Measurements from ENCODE around the gene OPHN1. TPM values are rescaled to one million over a fixed set of nuclear protein-coding genes. Genes with fewer than 3 reads are reported as not detected.

Gene OPHN1
- total RNA-seq, 2 experiments from 2014 or later = not detected

DNA sequence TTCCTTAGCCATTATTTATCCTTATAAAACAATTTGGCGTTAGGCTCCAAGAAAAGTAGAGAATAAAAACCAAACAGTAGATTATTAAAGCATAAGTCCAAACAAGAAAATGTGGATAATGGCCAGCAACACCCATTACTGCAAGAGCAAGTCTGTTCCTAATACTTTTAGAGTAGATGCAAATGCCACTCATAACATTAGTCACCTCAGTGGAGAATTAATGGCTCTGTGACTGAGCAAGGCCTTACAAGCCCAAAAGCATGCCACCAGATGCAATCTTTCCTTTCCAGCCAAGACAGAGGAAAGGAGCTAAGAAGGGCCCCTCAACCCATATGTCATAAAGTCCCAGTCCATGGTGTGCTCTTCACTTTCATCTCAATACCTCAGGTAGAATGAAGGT lies 373.8 kb downstream of the OPHN1 start:
- CTCF ChIA-PET = no interaction called here
- H3K36me3 Mint-ChIP-seq (ENCODE audit: low read depth) = no peaks in the 10 kb centered on the region
- TF ChIP-seq, protein P1, sequence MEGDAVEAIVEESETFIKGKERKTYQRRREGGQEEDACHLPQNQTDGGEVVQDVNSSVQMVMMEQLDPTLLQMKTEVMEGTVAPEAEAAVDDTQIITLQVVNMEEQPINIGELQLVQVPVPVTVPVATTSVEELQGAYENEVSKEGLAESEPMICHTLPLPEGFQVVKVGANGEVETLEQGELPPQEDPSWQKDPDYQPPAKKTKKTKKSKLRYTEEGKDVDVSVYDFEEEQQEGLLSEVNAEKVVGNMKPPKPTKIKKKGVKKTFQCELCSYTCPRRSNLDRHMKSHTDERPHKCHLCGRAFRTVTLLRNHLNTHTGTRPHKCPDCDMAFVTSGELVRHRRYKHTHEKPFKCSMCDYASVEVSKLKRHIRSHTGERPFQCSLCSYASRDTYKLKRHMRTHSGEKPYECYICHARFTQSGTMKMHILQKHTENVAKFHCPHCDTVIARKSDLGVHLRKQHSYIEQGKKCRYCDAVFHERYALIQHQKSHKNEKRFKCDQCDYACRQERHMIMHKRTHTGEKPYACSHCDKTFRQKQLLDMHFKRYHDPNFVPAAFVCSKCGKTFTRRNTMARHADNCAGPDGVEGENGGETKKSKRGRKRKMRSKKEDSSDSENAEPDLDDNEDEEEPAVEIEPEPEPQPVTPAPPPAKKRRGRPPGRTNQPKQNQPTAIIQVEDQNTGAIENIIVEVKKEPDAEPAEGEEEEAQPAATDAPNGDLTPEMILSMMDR (IDR thresholded peaks at IDR 0.05) = no peak
- POLR2A ChIA-PET = no interaction called here
- DNase-seq (no peak), ATAC-seq (ENCODE audit: poor library complexity) (no peak)
- Histone ChIP-seq H3K27ac (ENCODE audit: low read depth in 1 of 2, low read length in 2 of 2) (no peak overlapping the region), H3K4me3 (ENCODE audit: low read length) (no peak overlapping the region), H3K9me3 (ENCODE audit: control insufficient read depth in 1 of 2, insufficient read depth in 1 of 2, low read length in 2 of 2) (no peaks in the 10 kb centered on the region), H3K4me1 (ENCODE audit: insufficient read depth, low read length) (no peaks in the 10 kb centered on the region), H3K27me3 (ENCODE audit: control insufficient read depth in 1 of 2, insufficient read depth in 2 of 2, low read length in 2 of 2) (no peaks in the 10 kb centered on the region), H3K36me3 (ENCODE audit: insufficient read depth, low read length) (no peaks in the 10 kb centered on the region)
- no peak overlapping the region for H3K4me3 Mint-ChIP-seq
- H3K9me3 Mint-ChIP-seq = no peaks in the 10 kb centered on the region
- H3K4me1 Mint-ChIP-seq (ENCODE audit: low read depth) = no peaks in the 10 kb centered on the region
- H3K27me3 Mint-ChIP-seq = no peaks in the 10 kb centered on the region
- intact Hi-C loops (cut with DNase I, micrococcal nuclease) = no loop called here
- H3K27ac Mint-ChIP-seq = no peak overlapping the region

DNA sequence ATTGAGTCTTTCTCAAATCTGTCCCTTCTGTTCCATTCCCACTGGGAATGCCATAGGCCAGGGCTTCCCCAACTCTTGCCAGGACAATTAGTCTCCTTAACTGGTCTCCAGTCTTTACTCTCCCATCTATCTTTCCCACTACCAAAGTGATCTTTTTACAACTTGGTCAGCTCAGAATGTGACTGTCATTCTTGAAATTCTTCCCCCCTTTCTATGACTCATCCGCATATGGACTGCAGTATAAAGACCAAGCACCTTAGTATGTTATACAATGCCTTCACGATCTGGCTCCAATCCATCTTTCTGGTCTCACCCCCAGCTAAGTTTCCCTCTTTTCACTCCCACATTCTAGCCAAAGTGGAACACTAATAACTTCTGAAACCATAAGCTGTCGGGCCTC lies 383.8 kb downstream of the OPHN1 start:
- H3K27ac ChIP-seq (ENCODE audit: low read depth in 1 of 2, low read length in 2 of 2) = no peak overlapping the region
- Mint-ChIP-seq H3K27ac (no peak overlapping the region), H3K36me3 (ENCODE audit: low read depth) (no peaks in the 10 kb centered on the region), H3K4me1 (ENCODE audit: low read depth) (no peaks in the 10 kb centered on the region), H3K9me3 (no peaks in the 10 kb centered on the region), H3K27me3 (no peaks in the 10 kb centered on the region), H3K4me3 (no peak overlapping the region)
- H3K9me3 ChIP-seq (ENCODE audit: control insufficient read depth in 1 of 2, insufficient read depth in 1 of 2, low read length in 2 of 2) = no peaks in the 10 kb centered on the region
- ATAC-seq (ENCODE audit: poor library complexity) (no peak), DNase-seq (no peak)
- H3K27me3 ChIP-seq (ENCODE audit: control insufficient read depth in 1 of 2, insufficient read depth in 2 of 2, low read length in 2 of 2) = no peaks in the 10 kb centered on the region
- H3K4me1 ChIP-seq (ENCODE audit: insufficient read depth, low read length) = no peaks in the 10 kb centered on the region
- no peaks in the 10 kb centered on the region for H3K36me3 ChIP-seq (ENCODE audit: insufficient read depth, low read length)
- CTCF ChIA-PET = interaction anchor here (1.1 kb wide), 1 partner anchor 13 kb away, joined by 3 read pairs; no protein-coding TSS in a partner anchor
- POLR2A ChIA-PET = no interaction called here
- TF ChIP-seq, protein P1 (IDR thresholded peaks at IDR 0.05) = no peak
- no peak overlapping the region for H3K4me3 ChIP-seq (ENCODE audit: low read length)
- intact Hi-C loops (cut with DNase I, micrococcal nuclease) = no loop called here

DNA sequence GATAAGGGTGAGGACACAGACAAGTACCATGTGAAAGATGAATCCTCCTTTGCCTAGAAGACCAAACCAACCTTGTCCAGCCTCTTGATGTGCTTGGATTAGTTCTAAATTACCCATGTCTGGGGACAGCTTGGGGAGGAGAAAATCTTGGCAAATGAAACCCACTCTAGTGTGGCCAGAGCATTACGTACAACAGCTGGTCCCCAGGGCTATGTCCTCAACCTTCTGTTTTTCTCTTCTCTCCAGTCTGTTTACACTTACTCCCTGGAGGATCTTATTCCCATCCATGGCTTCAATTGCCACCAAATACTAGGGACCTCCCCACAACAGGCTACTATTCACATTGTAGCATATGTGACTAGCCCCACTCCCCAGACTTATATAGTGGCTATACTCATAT lies 384.5 kb downstream of the OPHN1 start:
- H3K4me1 Mint-ChIP-seq (ENCODE audit: low read depth) = no peaks in the 10 kb centered on the region
- no peaks in the 10 kb centered on the region for H3K27me3 Mint-ChIP-seq
- Histone ChIP-seq H3K27me3 (ENCODE audit: control insufficient read depth in 1 of 2, insufficient read depth in 2 of 2, low read length in 2 of 2) (no peaks in the 10 kb centered on the region), H3K36me3 (ENCODE audit: insufficient read depth, low read length) (no peaks in the 10 kb centered on the region), H3K4me3 (ENCODE audit: low read length) (no peak overlapping the region), H3K27ac (ENCODE audit: low read depth in 1 of 2, low read length in 2 of 2) (no peak overlapping the region), H3K9me3 (ENCODE audit: control insufficient read depth in 1 of 2, insufficient read depth in 1 of 2, low read length in 2 of 2) (no peaks in the 10 kb centered on the region), H3K4me1 (ENCODE audit: insufficient read depth, low read length) (no peaks in the 10 kb centered on the region)
- ChIA-PET CTCF (no interaction called here), POLR2A (no interaction called here)
- no peak for ATAC-seq (ENCODE audit: poor library complexity)
- H3K36me3 Mint-ChIP-seq (ENCODE audit: low read depth) = no peaks in the 10 kb centered on the region
- no peaks in the 10 kb centered on the region for H3K9me3 Mint-ChIP-seq
- no peak for DNase-seq
- no peak overlapping the region for H3K4me3 Mint-ChIP-seq
- TF ChIP-seq, protein P1 (IDR thresholded peaks at IDR 0.05) = no peak
- intact Hi-C loops (cut with DNase I, micrococcal nuclease) = no loop called here
- no peak overlapping the region for H3K27ac Mint-ChIP-seq
